Liver (tissue), 9 donors: Measurements from ENCODE around the gene ARHGAP28. TPM values are rescaled to one million over a fixed set of nuclear protein-coding genes. Genes with fewer than 3 reads are reported as not detected.

Experiments used
- DNase-seq: peaks from one replicate; pipeline ENCODE4 v3.0.0-alpha.2; 2017; ENCODE audit warnings: low spot score
- H3K27ac ChIP-seq, 2 donors: one replicate each; pipeline ENCODE4 v1.7.0; 2013; ENCODE audit warnings: inconsistent platforms in 2 of 2, low read length in 2 of 2, control low read depth in 1 of 2, low read depth in 1 of 2, mild to moderate bottlenecking in 1 of 2
- H3K27me3 ChIP-seq, 4 donors: one replicate each; pipeline versions ENCODE4 v1.6.1 to v1.7.0; 2013; ENCODE audit warnings: low read length in 3 of 4, inconsistent platforms in 1 of 4, mild to moderate bottlenecking in 1 of 4, moderate library complexity in 1 of 4; ENCODE audit not compliant: control insufficient read depth in 4 of 4, insufficient read depth in 4 of 4
- H3K36me3 ChIP-seq, 4 donors: one replicate each; pipeline versions ENCODE4 v1.6.1 to v1.7.0; 2013; ENCODE audit warnings: low read length in 3 of 4, mild to moderate bottlenecking in 3 of 4, low read depth in 1 of 4, moderate library complexity in 1 of 4; ENCODE audit not compliant: control insufficient read depth in 4 of 4, insufficient read depth in 3 of 4
- H3K4me1 ChIP-seq, 4 donors: one replicate each; pipeline versions ENCODE4 v1.6.1 to v1.7.0; 2013; ENCODE audit warnings: low read length in 3 of 4, mild to moderate bottlenecking in 3 of 4, moderate library complexity in 1 of 4; ENCODE audit not compliant: control insufficient read depth in 4 of 4, insufficient read depth in 4 of 4
- H3K4me3 ChIP-seq, 3 donors: one replicate each; pipeline versions ENCODE4 v1.6.1 to v1.7.0; 2013; ENCODE audit warnings: low read length in 3 of 3, control low read depth in 1 of 3, low read depth in 1 of 3, mild to moderate bottlenecking in 1 of 3
- H3K9ac ChIP-seq, 2 donors: one replicate each; pipeline ENCODE4 v1.7.0; 2013; ENCODE audit warnings: low read length in 2 of 2, mild to moderate bottlenecking in 2 of 2, moderate library complexity in 2 of 2, control low read depth in 1 of 2, low read depth in 1 of 2
- H3K9me3 ChIP-seq, 4 donors: one replicate each; pipeline versions ENCODE4 v1.6.1 to v1.7.0; 2013; ENCODE audit warnings: low read length in 3 of 4; ENCODE audit not compliant: control insufficient read depth in 4 of 4
- ATF3 ChIP-seq: IDR thresholded peaks from 2 replicates; pipeline ENCODE4 v1.6.1; 2016; ENCODE audit warnings: antibody characterized with exemption
- EGR1 ChIP-seq, 2 donors: IDR thresholded peaks; 2 replicates each; pipeline ENCODE4 v1.6.1; 2016 to 2018; ENCODE audit warnings: antibody characterized with exemption in 2 of 2, low read depth in 2 of 2
- FOXA1 ChIP-seq: IDR thresholded peaks from 2 replicates; pipeline ENCODE4 v1.6.1; 2016; ENCODE audit warnings: antibody characterized with exemption
- FOXA2 ChIP-seq: IDR thresholded peaks from 2 replicates; pipeline ENCODE4 v1.6.1; 2016; ENCODE audit warnings: antibody characterized with exemption
- GABPA ChIP-seq, 2 donors: IDR thresholded peaks in 1 of 2; conservative IDR thresholded peaks in 1 of 2; 2 replicates each; pipeline ENCODE4 v1.6.1; 2016; ENCODE audit warnings: antibody characterized with exemption in 2 of 2, mild to moderate bottlenecking in 1 of 2, moderate library complexity in 1 of 2
- HNF4A ChIP-seq, 2 donors: conservative IDR thresholded peaks; 2 replicates each; pipeline ENCODE4 v1.6.1; 2016; ENCODE audit warnings: antibody characterized with exemption in 2 of 2, mild to moderate bottlenecking in 2 of 2
- HNF4G ChIP-seq: IDR thresholded peaks from 2 replicates; pipeline ENCODE4 v1.6.1; 2016; ENCODE audit warnings: antibody characterized with exemption
- JUND ChIP-seq, 2 donors: IDR thresholded peaks; 2 replicates each; pipeline ENCODE4 v1.6.1; 2016; ENCODE audit warnings: antibody characterized with exemption in 2 of 2
- NR2F2 ChIP-seq: IDR thresholded peaks from 2 replicates; pipeline ENCODE4 v1.6.1; 2016; ENCODE audit warnings: antibody characterized with exemption
- RAD21 ChIP-seq, 2 donors: IDR thresholded peaks; 2 replicates each; pipeline ENCODE4 v1.6.1; 2016; ENCODE audit warnings: antibody characterized with exemption in 2 of 2, mild to moderate bottlenecking in 2 of 2
- RXRA ChIP-seq, 2 donors: IDR thresholded peaks; 2 replicates each; pipeline ENCODE4 v1.6.1; 2017 to 2018; ENCODE audit warnings: antibody characterized with exemption in 2 of 2, mild to moderate bottlenecking in 1 of 2
- SP1 ChIP-seq: IDR thresholded peaks from 2 replicates; pipeline ENCODE4 v1.6.1; 2018; ENCODE audit warnings: antibody characterized with exemption, mild to moderate bottlenecking
- YY1 ChIP-seq: IDR thresholded peaks from 2 replicates; pipeline ENCODE4 v1.6.1; 2016; ENCODE audit warnings: antibody characterized with exemption, mild to moderate bottlenecking
- WGBS: extraction: QIAGEN DNeasy Blood & Tissue Kit; methylation state at CpG from one replicate; pipeline ENCODE4 v1.1.7; 2013; 5-methylcytosine and 5-hydroxymethylcytosine counted together
- polyA plus RNA-seq, 2 donors: library from polyadenylated mRNA; stranded (reverse) in 1 of 2; unstranded in 1 of 2; fragments of 200-250 nt in 1 of 2; fragments of >200 nt in 1 of 2; fragmentation: Nextera tagmentation in 1 of 2; extraction: Ambion mirVana in 1 of 2; gene quantifications; one replicate each; pipeline versions ENCODE4 v1.2.1 to v1.2.3, GENCODE V29; 2013 to 2015
- total RNA-seq, 2 donors: library from RNA; depleted of rRNA; stranded (reverse); fragments of >200 nt; gene quantifications; one replicate each; pipeline ENCODE4 v1.2.3, GENCODE V29; 2014
- TF ChIP-seq, protein P1 (sequence below): IDR thresholded peaks from 2 replicates; pipeline ENCODE4 v1.6.1; 2016; ENCODE audit warnings: antibody characterized with exemption
- TF ChIP-seq, protein P2 (sequence below): fragments of 150-350 bp; IDR thresholded peaks from 2 replicates; pipeline ENCODE4 v1.5.1; 2017; ENCODE audit warnings: improper control_type of control experiment, low read depth, low read length; ENCODE audit not compliant: missing input control
- TF ChIP-seq, protein P3 (sequence below): IDR thresholded peaks from 2 replicates; pipeline ENCODE4 v1.6.1; 2016; ENCODE audit warnings: antibody characterized with exemption, mild to moderate bottlenecking
- TF ChIP-seq, protein P4 (sequence below): IDR thresholded peaks from 2 replicates; pipeline ENCODE4 v1.6.1; 2016; ENCODE audit warnings: antibody characterized with exemption
- donor health status: healthy.
- donor health status: healthy.
- donor health status: healthy.
- donor health status: healthy.
- donor health status: healthy.

ARHGAP28 gene
- total and polyA plus RNA-seq, 4 donors, result 0.14 to 2.1 (median 0.69) TPM

DNA sequence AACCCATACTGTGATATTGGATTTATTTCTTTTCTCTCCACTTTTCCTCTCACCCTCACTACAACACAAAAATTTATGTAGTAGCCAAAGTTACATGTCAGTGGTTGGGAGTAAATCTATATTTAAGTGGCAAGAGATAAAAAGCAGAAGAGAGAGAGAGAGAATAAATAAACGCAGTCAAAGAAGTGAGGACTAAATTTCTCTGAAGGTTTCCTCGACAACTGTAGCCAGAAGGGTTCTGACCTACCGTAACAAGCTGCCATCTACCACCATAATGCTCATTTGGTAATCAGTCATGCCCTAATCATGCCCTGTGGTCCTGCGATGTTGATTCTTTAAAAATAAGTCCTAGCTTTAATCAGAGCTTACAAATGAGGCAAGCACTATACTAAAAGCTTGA lies 9.1 kb downstream of the ARHGAP28 start:
- Histone ChIP-seq H3K4me1 (no peaks in the 10 kb centered on the region), H3K27ac (no peak overlapping the region), H3K9me3 (no peaks in the 10 kb centered on the region), H3K36me3 (no peaks in the 10 kb centered on the region), H3K9ac (no peak overlapping the region), H3K27me3 (peaks cover 0 to 4% (median 2%) of the 10 kb centered on the region in 4 donors), H3K4me3 (no peak overlapping the region)
- no peak for TF ChIP-seq JUND (IDR thresholded peaks at IDR 0.05)
- TF ChIP-seq, protein P1, sequence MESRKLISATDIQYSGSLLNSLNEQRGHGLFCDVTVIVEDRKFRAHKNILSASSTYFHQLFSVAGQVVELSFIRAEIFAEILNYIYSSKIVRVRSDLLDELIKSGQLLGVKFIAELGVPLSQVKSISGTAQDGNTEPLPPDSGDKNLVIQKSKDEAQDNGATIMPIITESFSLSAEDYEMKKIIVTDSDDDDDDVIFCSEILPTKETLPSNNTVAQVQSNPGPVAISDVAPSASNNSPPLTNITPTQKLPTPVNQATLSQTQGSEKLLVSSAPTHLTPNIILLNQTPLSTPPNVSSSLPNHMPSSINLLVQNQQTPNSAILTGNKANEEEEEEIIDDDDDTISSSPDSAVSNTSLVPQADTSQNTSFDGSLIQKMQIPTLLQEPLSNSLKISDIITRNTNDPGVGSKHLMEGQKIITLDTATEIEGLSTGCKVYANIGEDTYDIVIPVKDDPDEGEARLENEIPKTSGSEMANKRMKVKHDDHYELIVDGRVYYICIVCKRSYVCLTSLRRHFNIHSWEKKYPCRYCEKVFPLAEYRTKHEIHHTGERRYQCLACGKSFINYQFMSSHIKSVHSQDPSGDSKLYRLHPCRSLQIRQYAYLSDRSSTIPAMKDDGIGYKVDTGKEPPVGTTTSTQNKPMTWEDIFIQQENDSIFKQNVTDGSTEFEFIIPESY, result no peak
- TF ChIP-seq GABPA (IDR thresholded peaks at IDR 0.05 in 1 of 2, conservative IDR thresholded peaks at IDR 0.05 in 1 of 2), result no peak
- no peak for TF ChIP-seq SP1
- TF ChIP-seq, protein P2, sequence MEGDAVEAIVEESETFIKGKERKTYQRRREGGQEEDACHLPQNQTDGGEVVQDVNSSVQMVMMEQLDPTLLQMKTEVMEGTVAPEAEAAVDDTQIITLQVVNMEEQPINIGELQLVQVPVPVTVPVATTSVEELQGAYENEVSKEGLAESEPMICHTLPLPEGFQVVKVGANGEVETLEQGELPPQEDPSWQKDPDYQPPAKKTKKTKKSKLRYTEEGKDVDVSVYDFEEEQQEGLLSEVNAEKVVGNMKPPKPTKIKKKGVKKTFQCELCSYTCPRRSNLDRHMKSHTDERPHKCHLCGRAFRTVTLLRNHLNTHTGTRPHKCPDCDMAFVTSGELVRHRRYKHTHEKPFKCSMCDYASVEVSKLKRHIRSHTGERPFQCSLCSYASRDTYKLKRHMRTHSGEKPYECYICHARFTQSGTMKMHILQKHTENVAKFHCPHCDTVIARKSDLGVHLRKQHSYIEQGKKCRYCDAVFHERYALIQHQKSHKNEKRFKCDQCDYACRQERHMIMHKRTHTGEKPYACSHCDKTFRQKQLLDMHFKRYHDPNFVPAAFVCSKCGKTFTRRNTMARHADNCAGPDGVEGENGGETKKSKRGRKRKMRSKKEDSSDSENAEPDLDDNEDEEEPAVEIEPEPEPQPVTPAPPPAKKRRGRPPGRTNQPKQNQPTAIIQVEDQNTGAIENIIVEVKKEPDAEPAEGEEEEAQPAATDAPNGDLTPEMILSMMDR, result no peak
- no peak for TF ChIP-seq NR2F2
- no peak for TF ChIP-seq EGR1 (IDR thresholded peaks at IDR 0.05; ENCODE audit: low read depth in 2 of 2)
- TF ChIP-seq HNF4G, result no peak
- no peak for TF ChIP-seq FOXA1
- TF ChIP-seq ATF3, result no peak
- TF ChIP-seq RXRA (IDR thresholded peaks at IDR 0.05), result no peak
- TF ChIP-seq, protein P3, sequence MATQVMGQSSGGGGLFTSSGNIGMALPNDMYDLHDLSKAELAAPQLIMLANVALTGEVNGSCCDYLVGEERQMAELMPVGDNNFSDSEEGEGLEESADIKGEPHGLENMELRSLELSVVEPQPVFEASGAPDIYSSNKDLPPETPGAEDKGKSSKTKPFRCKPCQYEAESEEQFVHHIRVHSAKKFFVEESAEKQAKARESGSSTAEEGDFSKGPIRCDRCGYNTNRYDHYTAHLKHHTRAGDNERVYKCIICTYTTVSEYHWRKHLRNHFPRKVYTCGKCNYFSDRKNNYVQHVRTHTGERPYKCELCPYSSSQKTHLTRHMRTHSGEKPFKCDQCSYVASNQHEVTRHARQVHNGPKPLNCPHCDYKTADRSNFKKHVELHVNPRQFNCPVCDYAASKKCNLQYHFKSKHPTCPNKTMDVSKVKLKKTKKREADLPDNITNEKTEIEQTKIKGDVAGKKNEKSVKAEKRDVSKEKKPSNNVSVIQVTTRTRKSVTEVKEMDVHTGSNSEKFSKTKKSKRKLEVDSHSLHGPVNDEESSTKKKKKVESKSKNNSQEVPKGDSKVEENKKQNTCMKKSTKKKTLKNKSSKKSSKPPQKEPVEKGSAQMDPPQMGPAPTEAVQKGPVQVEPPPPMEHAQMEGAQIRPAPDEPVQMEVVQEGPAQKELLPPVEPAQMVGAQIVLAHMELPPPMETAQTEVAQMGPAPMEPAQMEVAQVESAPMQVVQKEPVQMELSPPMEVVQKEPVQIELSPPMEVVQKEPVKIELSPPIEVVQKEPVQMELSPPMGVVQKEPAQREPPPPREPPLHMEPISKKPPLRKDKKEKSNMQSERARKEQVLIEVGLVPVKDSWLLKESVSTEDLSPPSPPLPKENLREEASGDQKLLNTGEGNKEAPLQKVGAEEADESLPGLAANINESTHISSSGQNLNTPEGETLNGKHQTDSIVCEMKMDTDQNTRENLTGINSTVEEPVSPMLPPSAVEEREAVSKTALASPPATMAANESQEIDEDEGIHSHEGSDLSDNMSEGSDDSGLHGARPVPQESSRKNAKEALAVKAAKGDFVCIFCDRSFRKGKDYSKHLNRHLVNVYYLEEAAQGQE, result no peak
- TF ChIP-seq YY1, result no peak
- TF ChIP-seq FOXA2, result no peak
- TF ChIP-seq HNF4A (conservative IDR thresholded peaks at IDR 0.05), result no peak
- TF ChIP-seq RAD21 (IDR thresholded peaks at IDR 0.05), result no peak
- TF ChIP-seq, protein P4, sequence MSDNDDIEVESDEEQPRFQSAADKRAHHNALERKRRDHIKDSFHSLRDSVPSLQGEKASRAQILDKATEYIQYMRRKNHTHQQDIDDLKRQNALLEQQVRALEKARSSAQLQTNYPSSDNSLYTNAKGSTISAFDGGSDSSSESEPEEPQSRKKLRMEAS, result no peak
- 84% methylated on average over 4 of the region's 4 CpGs for WGBS
- DNase-seq, result no peak

- H3K9me3 ChIP-seq, result no peaks in the 10 kb centered on the region
- WGBS, result 21% methylated on average over 2 of the region's 2 CpGs
- no peak overlapping the region for H3K9ac ChIP-seq
- no peak overlapping the region for H3K4me3 ChIP-seq
- H3K27ac ChIP-seq, result no peak overlapping the region
- H3K4me1 ChIP-seq, result no peaks in the 10 kb centered on the region
- DNase-seq, result no peak
- H3K27me3 ChIP-seq, result no peaks in the 10 kb centered on the region
- H3K36me3 ChIP-seq, result no peaks in the 10 kb centered on the region
- TF ChIP-seq, protein P2, result no peak
- TF ChIP-seq SP1, result no peak
- TF ChIP-seq GABPA (IDR thresholded peaks at IDR 0.05 in 1 of 2, conservative IDR thresholded peaks at IDR 0.05 in 1 of 2), result no peak
- TF ChIP-seq NR2F2, result no peak
- TF ChIP-seq YY1, result no peak
- TF ChIP-seq FOXA2, result no peak
- no peak for TF ChIP-seq HNF4G
- TF ChIP-seq, protein P3, result no peak
- no peak for TF ChIP-seq EGR1 (IDR thresholded peaks at IDR 0.05; ENCODE audit: low read depth in 2 of 2)
Measured at GRCh38 chr18:6741232-6741663, 11.7 kb downstream of the ARHGAP28 start.
